ENCODE results near the gene CXCL10. TPM values are rescaled to one million over a fixed set of nuclear protein-coding genes. Genes with fewer than 3 reads are reported as not detected.

CXCL10 gene
- total RNA-seq, 1 donor from 2014 or later, result not detected

DNA sequence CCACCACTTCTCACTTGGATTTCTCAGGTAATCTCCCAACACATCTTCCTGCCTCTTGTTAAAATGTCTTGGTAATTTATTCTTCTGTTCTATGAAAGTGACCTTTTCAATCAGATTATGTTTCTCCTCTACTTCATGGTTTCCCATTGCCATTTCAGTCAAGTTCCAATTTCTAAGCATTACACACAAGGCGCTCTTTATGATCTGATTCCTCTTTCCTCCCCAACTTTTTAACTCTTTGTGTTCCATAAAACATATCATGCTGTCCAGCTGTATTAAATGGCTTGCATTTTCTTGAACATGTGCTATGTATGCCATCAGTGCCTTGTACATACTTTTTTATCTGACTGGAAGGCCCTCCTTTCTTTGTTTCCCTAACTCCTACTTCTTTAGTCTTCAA, 38.1 kb upstream of the CXCL10 start:
- Histone ChIP-seq H3K27me3 (no peaks in the 10 kb centered on the region), H3K9me3 (no peaks in the 10 kb centered on the region), H3K36me3 (no peaks in the 10 kb centered on the region), H3K4me1 (no peaks in the 10 kb centered on the region), H3K27ac (no peak overlapping the region), H3K4me3 (no peak overlapping the region)
- intact Hi-C loops (cut with DNase I), result no loop called here
- DNase-seq (ENCODE audit: low spot score in 2 of 2), result no peak
- TF ChIP-seq, protein P1, sequence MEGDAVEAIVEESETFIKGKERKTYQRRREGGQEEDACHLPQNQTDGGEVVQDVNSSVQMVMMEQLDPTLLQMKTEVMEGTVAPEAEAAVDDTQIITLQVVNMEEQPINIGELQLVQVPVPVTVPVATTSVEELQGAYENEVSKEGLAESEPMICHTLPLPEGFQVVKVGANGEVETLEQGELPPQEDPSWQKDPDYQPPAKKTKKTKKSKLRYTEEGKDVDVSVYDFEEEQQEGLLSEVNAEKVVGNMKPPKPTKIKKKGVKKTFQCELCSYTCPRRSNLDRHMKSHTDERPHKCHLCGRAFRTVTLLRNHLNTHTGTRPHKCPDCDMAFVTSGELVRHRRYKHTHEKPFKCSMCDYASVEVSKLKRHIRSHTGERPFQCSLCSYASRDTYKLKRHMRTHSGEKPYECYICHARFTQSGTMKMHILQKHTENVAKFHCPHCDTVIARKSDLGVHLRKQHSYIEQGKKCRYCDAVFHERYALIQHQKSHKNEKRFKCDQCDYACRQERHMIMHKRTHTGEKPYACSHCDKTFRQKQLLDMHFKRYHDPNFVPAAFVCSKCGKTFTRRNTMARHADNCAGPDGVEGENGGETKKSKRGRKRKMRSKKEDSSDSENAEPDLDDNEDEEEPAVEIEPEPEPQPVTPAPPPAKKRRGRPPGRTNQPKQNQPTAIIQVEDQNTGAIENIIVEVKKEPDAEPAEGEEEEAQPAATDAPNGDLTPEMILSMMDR (IDR thresholded peaks at IDR 0.05), result no peak

GRCh38 chr4:76060506-76060905, 37.2 kb upstream of the CXCL10 start:
- TF ChIP-seq, protein P1 (IDR thresholded peaks at IDR 0.05), result no peak
- no peak for DNase-seq (ENCODE audit: low spot score in 2 of 2)
- intact Hi-C loops (cut with DNase I), result no loop called here
- Histone ChIP-seq H3K27me3 (no peaks in the 10 kb centered on the region), H3K4me3 (no peak overlapping the region), H3K36me3 (no peaks in the 10 kb centered on the region), H3K9me3 (no peaks in the 10 kb centered on the region), H3K27ac (no peak overlapping the region), H3K4me1 (no peaks in the 10 kb centered on the region)

DNA sequence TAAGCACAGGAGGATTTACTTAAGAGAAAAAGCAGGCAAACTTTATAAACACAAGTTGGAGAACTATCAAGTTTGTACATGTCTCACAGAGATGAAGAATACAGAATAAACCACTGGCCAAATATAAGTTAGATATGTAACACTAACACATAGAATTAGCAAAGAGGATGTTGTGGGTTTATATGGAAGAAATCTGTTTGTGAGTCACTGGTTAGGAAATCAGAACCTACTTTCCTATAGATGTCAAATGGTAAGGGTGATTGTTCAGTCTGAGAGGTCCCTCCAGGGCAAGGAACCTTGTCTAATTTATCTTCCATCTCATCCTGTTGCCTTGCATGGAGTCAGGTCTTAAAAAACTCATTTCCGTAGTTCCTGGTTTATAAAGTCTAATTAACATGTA, 36.5 kb upstream of the CXCL10 start:
- Histone ChIP-seq H3K9me3 (no peaks in the 10 kb centered on the region), H3K4me1 (no peaks in the 10 kb centered on the region), H3K27me3 (no peaks in the 10 kb centered on the region), H3K27ac (no peak overlapping the region), H3K36me3 (no peaks in the 10 kb centered on the region), H3K4me3 (no peak overlapping the region)
- TF ChIP-seq, protein P1 (IDR thresholded peaks at IDR 0.05), result no peak
- no peak for DNase-seq (ENCODE audit: low spot score in 2 of 2)
- intact Hi-C loops (cut with DNase I), result no loop called here

DNA sequence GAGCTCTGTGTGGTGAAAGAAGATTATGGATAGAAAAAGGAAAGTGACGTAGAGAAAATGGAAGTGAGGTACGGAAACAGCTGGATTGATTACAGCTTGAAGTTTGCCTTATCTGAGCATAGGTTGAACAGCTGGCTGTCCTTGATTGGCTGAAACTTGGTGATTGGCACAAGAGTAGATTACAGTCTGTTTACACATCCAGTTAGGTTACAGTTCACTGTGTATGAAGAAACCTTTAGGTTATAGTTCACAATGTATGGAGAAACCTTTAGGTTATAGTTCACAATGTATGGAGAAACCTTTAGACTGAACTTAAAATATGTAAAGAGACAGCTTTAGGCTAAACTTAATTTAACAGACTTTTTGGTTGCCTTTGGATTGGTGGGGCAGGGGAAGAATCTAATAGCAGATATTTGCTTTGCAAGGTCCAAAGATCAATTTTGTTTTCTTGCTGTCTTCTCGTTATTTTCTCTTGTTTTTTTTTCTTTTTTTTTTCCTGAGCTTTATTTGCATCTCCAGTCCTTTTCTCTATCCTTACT, 35.7 kb upstream of the CXCL10 start:
- no peaks in the 10 kb centered on the region for H3K4me1 ChIP-seq
- no peak overlapping the region for H3K27ac ChIP-seq
- H3K27me3 ChIP-seq, result no peaks in the 10 kb centered on the region
- no peak overlapping the region for H3K4me3 ChIP-seq
- TF ChIP-seq, protein P1 (IDR thresholded peaks at IDR 0.05), result no peak
- intact Hi-C loops (cut with DNase I), result no loop called here
- H3K36me3 ChIP-seq, result no peaks in the 10 kb centered on the region
- no peak for DNase-seq (ENCODE audit: low spot score in 2 of 2)
- H3K9me3 ChIP-seq, result no peaks in the 10 kb centered on the region

DNA sequence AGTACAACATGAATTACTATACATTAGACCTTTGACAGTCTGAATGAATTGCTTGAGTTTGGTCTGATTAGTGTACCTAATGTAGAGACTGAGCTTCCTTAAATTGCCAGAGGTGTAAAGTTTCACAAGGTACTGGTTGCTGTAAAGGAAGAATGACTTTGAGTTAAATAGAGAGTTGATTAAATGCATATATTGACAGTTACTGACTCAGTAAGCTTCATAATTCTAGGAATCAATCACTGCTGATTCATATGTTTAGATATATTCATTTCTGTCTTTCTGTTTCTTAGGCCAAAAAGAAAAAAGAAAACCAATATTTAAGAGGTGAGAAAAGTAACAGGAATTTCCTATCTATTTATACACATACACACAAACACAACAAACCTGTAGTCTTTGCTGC, 35.0 kb upstream of the CXCL10 start:
- no peak overlapping the region for H3K4me3 ChIP-seq
- DNase-seq (ENCODE audit: low spot score in 2 of 2), result no peak
- no peak overlapping the region for H3K27ac ChIP-seq
- no peaks in the 10 kb centered on the region for H3K4me1 ChIP-seq
- no peaks in the 10 kb centered on the region for H3K9me3 ChIP-seq
- no peaks in the 10 kb centered on the region for H3K27me3 ChIP-seq
- intact Hi-C loops (cut with DNase I), result no loop called here
- no peaks in the 10 kb centered on the region for H3K36me3 ChIP-seq
- TF ChIP-seq, protein P1 (IDR thresholded peaks at IDR 0.05), result no peak

- DNase-seq (ENCODE audit: low spot score in 2 of 2), result no peak
- Histone ChIP-seq H3K4me3 (no peak overlapping the region), H3K27ac (no peak overlapping the region), H3K4me1 (no peaks in the 10 kb centered on the region), H3K27me3 (no peaks in the 10 kb centered on the region), H3K9me3 (no peaks in the 10 kb centered on the region), H3K36me3 (no peaks in the 10 kb centered on the region)
- TF ChIP-seq, protein P1 (IDR thresholded peaks at IDR 0.05), result no peak
- intact Hi-C loops (cut with DNase I), result no loop called here
These were observed 32.1 kb upstream of the CXCL10 start for GRCh38 chr4:76055421-76055820.

Measured in ascending aorta (tissue), 2 donors.